Measurements from ENCODE around the gene LDB3. TPM values are rescaled to one million over a fixed set of nuclear protein-coding genes. Genes with fewer than 3 reads are reported as not detected.

Gene LDB3
- polyA plus RNA-seq, 1 donor (not counting 4 experiments of a cell fraction or from before 2014, with no cell fraction given): 0.01 TPM

- Histone ChIP-seq H2AFZ (ENCODE audit: control insufficient read depth, low read length) (no peak overlapping the region), H3K9ac (ENCODE audit: control insufficient read depth, extremely low read depth, insufficient read depth, low read length) (no peak overlapping the region), H3K9me3 (ENCODE audit: control insufficient read depth, low read depth, low read length) (no peaks in the 10 kb centered on the region), H3K4me1 (ENCODE audit: control insufficient read depth, extremely low read depth, insufficient read depth, low read length) (no peaks in the 10 kb centered on the region), H3K79me2 (ENCODE audit: control insufficient read depth, insufficient read depth, low read length) (no peaks in the 10 kb centered on the region), H3K27ac (ENCODE audit: control insufficient read depth, insufficient read depth, low read length) (no peak overlapping the region), H3K9me1 (ENCODE audit: control insufficient read depth, extremely low read depth, insufficient read depth, low read length) (no peaks in the 10 kb centered on the region), H3K36me3 (ENCODE audit: control insufficient read depth in 2 of 2, extremely low read depth in 1 of 2, insufficient read depth in 2 of 2, low read length in 2 of 2) (no peaks in the 10 kb centered on the region), H3K4me3 (ENCODE audit: control insufficient read depth in 2 of 3, extremely low read depth in 1 of 3, insufficient read depth in 2 of 3, low read depth in 1 of 3, low read length in 3 of 3) (no peak overlapping the region), H3K27me3 (ENCODE audit: control insufficient read depth, extremely low read depth, insufficient read depth, low read length) (no peaks in the 10 kb centered on the region), H3K4me2 (ENCODE audit: control insufficient read depth, extremely low read depth, insufficient read depth, low read depth, low read length) (no peak overlapping the region), H4K20me1 (ENCODE audit: control insufficient read depth, extremely low read depth, insufficient read depth, low read length) (no peaks in the 10 kb centered on the region)
- dilution Hi-C loops (cut with MboI; ENCODE audit: extremely low pct_ligation_motif_present, low sequenced_read_pairs): no loop called here
- no peak for DNase-seq (ENCODE audit: low read depth, low spot score)
- FAIRE-seq: no peak
- TF ChIP-seq EZH2 (IDR thresholded peaks at IDR 0.05; ENCODE audit: low read length) (no peak), CTCF (optimal IDR thresholded peaks at IDR 0.05 in 1 of 3, IDR thresholded peaks at IDR 0.05 in 1 of 3, conservative IDR thresholded peaks at IDR 0.05 in 1 of 3; ENCODE audit: extremely low read depth in 1 of 3, insufficient read depth in 2 of 3, low read length in 3 of 3) (no peak)
Observed at GRCh38 chr10:86721232-86721631, 52.9 kb downstream of the LDB3 start.

- no peaks in the 10 kb centered on the region for H3K4me1 ChIP-seq (ENCODE audit: control insufficient read depth, extremely low read depth, insufficient read depth, low read length)
- H3K27ac ChIP-seq (ENCODE audit: control insufficient read depth, insufficient read depth, low read length): no peak overlapping the region
- no peaks in the 10 kb centered on the region for H3K79me2 ChIP-seq (ENCODE audit: control insufficient read depth, insufficient read depth, low read length)
- no peaks in the 10 kb centered on the region for H3K27me3 ChIP-seq (ENCODE audit: control insufficient read depth, extremely low read depth, insufficient read depth, low read length)
- dilution Hi-C loops (cut with MboI; ENCODE audit: extremely low pct_ligation_motif_present, low sequenced_read_pairs): no loop called here
- FAIRE-seq: no peak
- no peaks in the 10 kb centered on the region for H4K20me1 ChIP-seq (ENCODE audit: control insufficient read depth, extremely low read depth, insufficient read depth, low read length)
- TF ChIP-seq CTCF (optimal IDR thresholded peaks at IDR 0.05 in 1 of 3, IDR thresholded peaks at IDR 0.05 in 1 of 3, conservative IDR thresholded peaks at IDR 0.05 in 1 of 3; ENCODE audit: extremely low read depth in 1 of 3, insufficient read depth in 2 of 3, low read length in 3 of 3) (no peak), EZH2 (IDR thresholded peaks at IDR 0.05; ENCODE audit: low read length) (no peak)
- H3K4me2 ChIP-seq (ENCODE audit: control insufficient read depth, extremely low read depth, insufficient read depth, low read depth, low read length): no peak overlapping the region
- H3K9ac ChIP-seq (ENCODE audit: control insufficient read depth, extremely low read depth, insufficient read depth, low read length): no peak overlapping the region
- no peaks in the 10 kb centered on the region for H3K9me1 ChIP-seq (ENCODE audit: control insufficient read depth, extremely low read depth, insufficient read depth, low read length)
- H2AFZ ChIP-seq (ENCODE audit: control insufficient read depth, low read length): no peak overlapping the region
- H3K36me3 ChIP-seq (ENCODE audit: control insufficient read depth in 2 of 2, extremely low read depth in 1 of 2, insufficient read depth in 2 of 2, low read length in 2 of 2): no peaks in the 10 kb centered on the region
- DNase-seq (ENCODE audit: low read depth, low spot score): no peak
- no peaks in the 10 kb centered on the region for H3K9me3 ChIP-seq (ENCODE audit: control insufficient read depth, low read depth, low read length)
- H3K4me3 ChIP-seq (ENCODE audit: control insufficient read depth in 2 of 3, extremely low read depth in 1 of 3, insufficient read depth in 2 of 3, low read depth in 1 of 3, low read length in 3 of 3): no peak overlapping the region
Observed at GRCh38 chr10:86723009-86723408, 54.7 kb downstream of the LDB3 start.

Data from keratinocyte (primary cell).